ENCODE measurements around the gene GRWD1.

GRWD1 gene

GRCh38 chr19:48468772-48469288 lies 23.0 kb downstream of the GRWD1 start:
- Histone ChIP-seq H4K12ac (ENCODE audit: low read depth, low read length) (no peak overlapping the region), H3K4ac (ENCODE audit: low read depth, low read length) (no peak overlapping the region), H2AFZ (ENCODE audit: insufficient read depth, low read length, poor library complexity) (peak overlapping the region; percentile 35), H3K23ac (ENCODE audit: low read length) (no peak overlapping the region), H3K27ac (ENCODE audit: low read depth, low read length) (peak overlapping the region; percentile 27), H3K9me3 (ENCODE audit: insufficient read depth, low read depth, low read length) (peaks cover 4% of the 10 kb centered on the region), H4K8ac (ENCODE audit: low read depth, low read length) (peak overlapping the region; percentile 72), H3K79me2 (ENCODE audit: control insufficient read depth, insufficient read depth, low read length, poor library complexity) (peaks cover 12% of the 10 kb centered on the region), H3K9ac (ENCODE audit: low read length) (no peak overlapping the region), H3K18ac (ENCODE audit: low read length) (no peak overlapping the region), H2AK5ac (ENCODE audit: low read length) (no peak overlapping the region), H2BK5ac (ENCODE audit: low read depth, low read length, poor library complexity) (peak overlapping the region; percentile 58), H3K4me1 (ENCODE audit: control insufficient read depth in 1 of 2, insufficient read depth in 2 of 2, low read length in 2 of 2) (peaks cover 7 to 17% of the 10 kb centered on the region in 2 experiments), H3K4me2 (ENCODE audit: low read length) (peak overlapping the region; percentile 58), H3K27me3 (ENCODE audit: insufficient read depth, low read length) (no peaks in the 10 kb centered on the region), H3K4me3 (ENCODE audit: low read depth, low read length) (peak overlapping the region; percentile 89), H2BK120ac (ENCODE audit: insufficient read depth, low read length, poor library complexity) (no peak overlapping the region), H3K14ac (ENCODE audit: low read length) (no peak overlapping the region), H3K79me1 (ENCODE audit: low read length) (peaks cover 9% of the 10 kb centered on the region), H2BK12ac (ENCODE audit: low read length) (no peak overlapping the region), H4K91ac (ENCODE audit: low read depth, low read length) (no peak overlapping the region), H3K36me3 (ENCODE audit: control insufficient read depth in 1 of 2, insufficient read depth in 2 of 2, low read length in 2 of 2) (peaks cover 37 to 42% of the 10 kb centered on the region in 2 experiments)
- DNase-seq = peak; percentile 100
- WGBS (ENCODE audit: extremely low coverage, insufficient coverage, insufficient read length) = no CpG with 5 or more reads among the region's 36 CpGs

DNA sequence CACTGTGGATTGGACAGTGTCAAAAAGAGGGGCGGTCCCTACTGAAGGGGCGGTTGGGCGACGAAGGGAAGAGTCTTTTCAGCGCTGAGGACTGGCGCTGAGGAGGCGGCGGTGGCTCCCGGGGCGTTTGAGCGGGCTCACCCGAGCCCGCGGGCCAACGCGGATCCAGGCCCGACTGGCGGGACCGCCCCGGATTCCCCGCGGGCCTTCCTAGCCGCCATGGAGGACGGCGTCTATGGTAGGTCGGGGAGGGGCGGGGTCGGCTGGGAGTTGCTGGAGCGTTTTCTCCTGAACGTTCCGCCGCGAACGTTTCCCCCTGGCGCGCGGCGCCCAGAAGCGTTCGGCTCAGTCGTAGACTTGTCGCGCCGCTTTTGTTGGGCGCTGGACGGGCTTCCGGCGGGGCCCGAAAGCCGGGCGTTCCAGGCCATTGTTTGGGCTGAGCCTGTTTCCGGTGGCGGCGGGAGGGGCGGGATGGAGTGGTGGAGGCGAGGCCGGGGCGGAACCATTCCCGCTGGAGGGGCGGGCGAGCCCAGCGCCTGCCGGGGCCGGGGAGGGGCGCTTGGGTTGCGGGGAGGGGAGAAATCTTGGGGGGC lies 23.6 kb downstream of the GRWD1 start, which contains the start of gene CYTH2:
CYTH2 (plus strand) TSS at position 81 of the 593 bp plus-strand sequence; CDS start at position 220, 139 bp downstream.
- no CpG with 5 or more reads among the region's 66 CpGs for WGBS (ENCODE audit: extremely low coverage, insufficient coverage, insufficient read length)
- H2BK12ac ChIP-seq (ENCODE audit: low read length) = no peak within 1 kb of the TSS

GRCh38 chr19:48469934-48470680 lies 24.3 kb downstream of the GRWD1 start:
- Histone ChIP-seq H3K9me3 (ENCODE audit: insufficient read depth, low read depth, low read length) (no peaks in the 10 kb centered on the region), H2AFZ (ENCODE audit: insufficient read depth, low read length, poor library complexity) (peak overlapping the region; percentile 42), H3K23ac (ENCODE audit: low read length) (no peak overlapping the region), H2BK12ac (ENCODE audit: low read length) (no peak overlapping the region), H3K4me3 (ENCODE audit: low read depth, low read length) (peak overlapping the region; percentile 89), H3K27me3 (ENCODE audit: insufficient read depth, low read length) (no peaks in the 10 kb centered on the region), H3K18ac (ENCODE audit: low read length) (peak overlapping the region; percentile 68), H3K4me1 (ENCODE audit: control insufficient read depth in 1 of 2, insufficient read depth in 2 of 2, low read length in 2 of 2) (peaks cover 7 to 19% of the 10 kb centered on the region in 2 experiments), H3K79me1 (ENCODE audit: low read length) (peaks cover 9% of the 10 kb centered on the region), H3K9ac (ENCODE audit: low read length) (peak overlapping the region; percentile 30), H4K12ac (ENCODE audit: low read depth, low read length) (peak overlapping the region; percentile 66), H3K4ac (ENCODE audit: low read depth, low read length) (peak overlapping the region; percentile 71), H3K14ac (ENCODE audit: low read length) (peak overlapping the region; percentile 80), H3K27ac (ENCODE audit: low read depth, low read length) (no peak overlapping the region), H3K36me3 (ENCODE audit: control insufficient read depth in 1 of 2, insufficient read depth in 2 of 2, low read length in 2 of 2) (peaks cover 49 to 51% of the 10 kb centered on the region in 2 experiments), H4K8ac (ENCODE audit: low read depth, low read length) (peak overlapping the region; percentile 29), H4K91ac (ENCODE audit: low read depth, low read length) (peak overlapping the region; percentile 100), H3K4me2 (ENCODE audit: low read length) (peak overlapping the region; percentile 88), H2BK120ac (ENCODE audit: insufficient read depth, low read length, poor library complexity) (no peak overlapping the region), H2BK5ac (ENCODE audit: low read depth, low read length, poor library complexity) (peak overlapping the region; percentile 49), H2AK5ac (ENCODE audit: low read length) (peak overlapping the region; percentile 52), H3K79me2 (ENCODE audit: control insufficient read depth, insufficient read depth, low read length, poor library complexity) (peaks cover 12% of the 10 kb centered on the region)
- WGBS (ENCODE audit: extremely low coverage, insufficient coverage, insufficient read length) = no CpG with 5 or more reads among the region's 20 CpGs
- DNase-seq = peak in 1 of 2 donors; percentile 31

More for the DNA sequence above, 23.6 kb downstream of the GRWD1 start, which contains the start of gene CYTH2:
- Histone ChIP-seq H3K4me1 (ENCODE audit: control insufficient read depth in 1 of 2, insufficient read depth in 2 of 2, low read length in 2 of 2) (peaks cover 7 to 19% of the 10 kb centered on the region in 2 experiments), H4K91ac (ENCODE audit: low read depth, low read length) (peak within 1 kb of the TSS; percentile 100), H3K23ac (ENCODE audit: low read length) (no peak within 1 kb of the TSS), H3K36me3 (ENCODE audit: control insufficient read depth in 1 of 2, insufficient read depth in 2 of 2, low read length in 2 of 2) (peaks cover 42 to 43% of the 10 kb centered on the region in 2 experiments), H3K14ac (ENCODE audit: low read length) (peak within 1 kb of the TSS; percentile 99), H3K27ac (ENCODE audit: low read depth, low read length) (peak within 1 kb of the TSS; percentile 97), H2AFZ (ENCODE audit: insufficient read depth, low read length, poor library complexity) (peak within 1 kb of the TSS; percentile 71), H4K8ac (ENCODE audit: low read depth, low read length) (peak within 1 kb of the TSS; percentile 99), H3K9me3 (ENCODE audit: insufficient read depth, low read depth, low read length) (no peaks in the 10 kb centered on the region), H3K4me2 (ENCODE audit: low read length) (peak within 1 kb of the TSS; percentile 88), H3K4ac (ENCODE audit: low read depth, low read length) (peak within 1 kb of the TSS; percentile 98), H3K9ac (ENCODE audit: low read length) (peak within 1 kb of the TSS; percentile 98), H2AK5ac (ENCODE audit: low read length) (peak within 1 kb of the TSS; percentile 96), H3K4me3 (ENCODE audit: low read depth, low read length) (peak within 1 kb of the TSS; percentile 89), H3K79me2 (ENCODE audit: control insufficient read depth, insufficient read depth, low read length, poor library complexity) (peaks cover 12% of the 10 kb centered on the region), H2BK120ac (ENCODE audit: insufficient read depth, low read length, poor library complexity) (peak within 1 kb of the TSS; percentile 99), H3K27me3 (ENCODE audit: insufficient read depth, low read length) (no peaks in the 10 kb centered on the region), H3K79me1 (ENCODE audit: low read length) (peaks cover 9% of the 10 kb centered on the region), H4K12ac (ENCODE audit: low read depth, low read length) (peak within 1 kb of the TSS; percentile 99), H3K18ac (ENCODE audit: low read length) (peak within 1 kb of the TSS; percentile 96), H2BK5ac (ENCODE audit: low read depth, low read length, poor library complexity) (peak within 1 kb of the TSS; percentile 96)
- peak; percentile 48 to 63 for DNase-seq

GRCh38 chr19:48470856-48471255 lies 25.1 kb downstream of the GRWD1 start:
- Histone ChIP-seq H3K27ac (ENCODE audit: low read depth, low read length) (no peak overlapping the region), H4K8ac (ENCODE audit: low read depth, low read length) (no peak overlapping the region), H2BK12ac (ENCODE audit: low read length) (no peak overlapping the region), H3K4me2 (ENCODE audit: low read length) (no peak overlapping the region), H2AFZ (ENCODE audit: insufficient read depth, low read length, poor library complexity) (no peak overlapping the region), H3K9me3 (ENCODE audit: insufficient read depth, low read depth, low read length) (no peaks in the 10 kb centered on the region), H3K27me3 (ENCODE audit: insufficient read depth, low read length) (no peaks in the 10 kb centered on the region), H2BK120ac (ENCODE audit: insufficient read depth, low read length, poor library complexity) (no peak overlapping the region), H3K79me1 (ENCODE audit: low read length) (peaks cover 9% of the 10 kb centered on the region), H3K9ac (ENCODE audit: low read length) (no peak overlapping the region), H2BK5ac (ENCODE audit: low read depth, low read length, poor library complexity) (no peak overlapping the region), H3K79me2 (ENCODE audit: control insufficient read depth, insufficient read depth, low read length, poor library complexity) (peaks cover 12% of the 10 kb centered on the region), H4K12ac (ENCODE audit: low read depth, low read length) (no peak overlapping the region), H3K4ac (ENCODE audit: low read depth, low read length) (peak overlapping the region; percentile 71), H3K18ac (ENCODE audit: low read length) (no peak overlapping the region), H4K91ac (ENCODE audit: low read depth, low read length) (no peak overlapping the region), H3K23ac (ENCODE audit: low read length) (no peak overlapping the region), H3K4me1 (ENCODE audit: control insufficient read depth in 1 of 2, insufficient read depth in 2 of 2, low read length in 2 of 2) (peaks cover 7 to 19% of the 10 kb centered on the region in 2 experiments), H2AK5ac (ENCODE audit: low read length) (no peak overlapping the region), H3K14ac (ENCODE audit: low read length) (no peak overlapping the region), H3K4me3 (ENCODE audit: low read depth, low read length) (no peak overlapping the region), H3K36me3 (ENCODE audit: control insufficient read depth in 1 of 2, insufficient read depth in 2 of 2, low read length in 2 of 2) (peaks cover 57 to 58% of the 10 kb centered on the region in 2 experiments)
- DNase-seq = peak; percentile 21 to 57
- no CpG with 5 or more reads among the region's 10 CpGs for WGBS (ENCODE audit: extremely low coverage, insufficient coverage, insufficient read length)
